Measurements from ENCODE around the gene ASAP3.

The ASAP3 gene

DNA sequence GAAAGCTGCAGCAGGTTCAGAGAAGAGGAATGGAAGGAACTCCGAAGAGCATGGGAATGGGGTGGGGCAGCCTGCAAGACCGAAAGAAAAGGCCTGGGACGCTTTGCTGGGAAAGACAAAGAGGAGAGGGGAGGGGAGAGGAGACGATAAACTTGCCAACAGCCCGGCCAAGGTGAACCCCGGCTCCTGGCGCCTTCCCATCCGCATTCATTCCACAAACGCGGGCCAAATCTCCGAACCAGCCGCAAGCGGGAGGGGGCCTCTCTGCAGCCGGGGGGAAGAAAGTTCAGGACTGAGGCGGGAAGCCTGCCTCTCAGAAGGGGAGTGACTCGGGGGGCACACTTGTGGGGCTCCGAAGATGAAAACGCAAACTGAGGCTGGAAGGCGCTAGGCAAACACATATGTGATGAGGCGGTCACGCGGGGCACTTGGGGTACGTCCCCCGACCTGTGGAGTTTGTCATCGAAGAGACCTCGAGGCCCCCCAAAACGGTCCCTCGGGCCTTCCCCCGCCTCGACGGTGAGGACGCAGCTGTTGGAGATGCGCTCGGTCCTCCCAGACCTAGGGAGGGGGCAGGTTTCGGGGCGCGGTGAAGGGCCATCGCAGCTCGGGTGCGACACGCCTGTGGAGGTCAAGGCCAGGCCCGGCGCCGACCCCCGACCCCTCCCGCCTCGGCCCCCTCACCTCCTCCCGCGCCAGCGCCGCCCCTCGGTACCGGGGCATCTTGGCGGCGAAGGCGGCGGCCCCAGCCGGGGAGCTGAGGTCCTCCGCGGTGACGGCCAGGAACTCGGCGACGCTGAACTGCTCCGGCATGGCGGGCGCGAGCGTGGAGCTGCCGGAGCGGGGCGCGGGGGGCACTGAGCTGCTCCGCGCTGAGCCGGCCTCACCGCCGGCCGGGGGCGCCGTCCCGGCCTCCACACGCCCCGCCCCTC, at the start of gene ASAP3:
Gene ASAP3 (minus strand): TSS at position 859 of the 932 bp plus-strand sequence. CDS start 46 bp downstream, at position 813.
- DNase-seq: no peak

- DNase-seq: peak; percentile 72
These were observed 49.5 kb upstream of the ASAP3 start for GRCh38 chr1:23533246-23534023.

DNA sequence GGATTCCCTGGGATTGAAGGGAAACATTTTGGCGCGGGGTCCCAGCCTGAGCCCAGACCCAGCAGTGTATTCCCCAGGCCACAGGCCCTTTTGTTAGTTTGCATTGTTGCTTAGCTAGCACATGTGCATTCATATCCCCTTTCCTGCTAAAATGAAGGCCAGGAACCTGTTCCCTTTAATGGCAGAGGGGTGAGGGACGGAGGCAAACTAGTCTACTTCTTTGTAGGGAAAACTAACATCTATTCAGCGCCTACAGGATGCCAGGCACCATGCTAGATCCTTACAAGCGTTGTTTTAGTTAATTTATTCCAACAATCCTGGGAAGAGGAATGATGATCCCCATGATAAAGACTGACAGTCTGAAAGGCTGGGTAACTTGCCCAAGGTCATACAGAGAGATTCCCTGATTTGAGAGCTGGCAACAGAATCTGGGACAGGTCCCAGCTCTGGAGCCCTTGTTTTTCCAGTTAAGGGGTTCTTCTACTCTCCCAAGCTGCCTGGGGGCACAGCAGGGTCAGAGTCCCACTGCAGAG, 47.6 kb upstream of the ASAP3 start:
- no peak for DNase-seq

- peak; percentile 73 for DNase-seq
These were observed 47.0 kb upstream of the ASAP3 start, which contains the start of gene E2F2 for GRCh38 chr1:23530747-23531561. E2F2 (minus strand) TSS chr1:23531233; CDS start chr1:23530793, 440 bp downstream.

- no peak for DNase-seq
These were observed 46.2 kb upstream of the ASAP3 start for GRCh38 chr1:23530087-23530746.

GRCh38 chr1:23529146-23530086, 45.4 kb upstream of the ASAP3 start:
- no peak for DNase-seq

DNA sequence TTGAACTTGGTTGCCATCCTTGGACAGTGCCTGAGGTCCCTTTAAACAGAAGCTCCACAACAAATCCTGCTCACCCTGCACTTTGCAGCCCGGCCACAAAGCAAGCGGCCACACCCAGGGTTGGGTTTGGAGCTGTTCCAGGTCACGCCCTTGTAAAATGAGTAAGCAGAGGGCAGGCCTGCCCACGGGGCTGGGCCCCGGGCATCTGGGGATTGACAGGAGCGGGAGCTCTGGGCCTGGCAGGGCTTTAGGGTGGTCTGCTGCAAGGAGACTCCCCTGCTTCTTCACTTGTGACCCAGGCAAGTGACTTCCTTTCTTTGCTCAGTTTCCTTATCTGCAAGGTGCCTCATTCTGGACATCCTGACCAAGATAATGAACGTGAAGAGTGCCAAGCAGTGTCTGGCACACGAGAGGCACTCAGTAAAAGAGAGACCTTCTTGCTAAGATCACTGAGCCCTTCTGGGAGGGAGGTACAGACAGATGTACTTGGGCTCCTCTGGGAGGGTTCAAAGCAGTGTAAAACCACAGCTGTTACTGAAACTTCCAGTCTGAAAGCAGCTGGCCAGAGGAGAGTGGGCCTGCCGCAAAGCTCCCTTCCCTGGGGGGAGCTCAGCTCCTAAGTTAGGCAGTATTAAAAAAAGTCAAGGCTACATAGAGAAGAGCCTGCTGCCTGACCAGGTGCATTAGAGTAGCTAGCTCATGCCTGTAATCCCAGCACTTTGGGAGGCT, 44.4 kb upstream of the ASAP3 start:
- DNase-seq: peak; percentile 71

GRCh38 chr1:23527900-23528249, 43.9 kb upstream of the ASAP3 start:
- no peak for DNase-seq

GRCh38 chr1:23527366-23527765, 43.4 kb upstream of the ASAP3 start:
- no peak for DNase-seq

DNA sequence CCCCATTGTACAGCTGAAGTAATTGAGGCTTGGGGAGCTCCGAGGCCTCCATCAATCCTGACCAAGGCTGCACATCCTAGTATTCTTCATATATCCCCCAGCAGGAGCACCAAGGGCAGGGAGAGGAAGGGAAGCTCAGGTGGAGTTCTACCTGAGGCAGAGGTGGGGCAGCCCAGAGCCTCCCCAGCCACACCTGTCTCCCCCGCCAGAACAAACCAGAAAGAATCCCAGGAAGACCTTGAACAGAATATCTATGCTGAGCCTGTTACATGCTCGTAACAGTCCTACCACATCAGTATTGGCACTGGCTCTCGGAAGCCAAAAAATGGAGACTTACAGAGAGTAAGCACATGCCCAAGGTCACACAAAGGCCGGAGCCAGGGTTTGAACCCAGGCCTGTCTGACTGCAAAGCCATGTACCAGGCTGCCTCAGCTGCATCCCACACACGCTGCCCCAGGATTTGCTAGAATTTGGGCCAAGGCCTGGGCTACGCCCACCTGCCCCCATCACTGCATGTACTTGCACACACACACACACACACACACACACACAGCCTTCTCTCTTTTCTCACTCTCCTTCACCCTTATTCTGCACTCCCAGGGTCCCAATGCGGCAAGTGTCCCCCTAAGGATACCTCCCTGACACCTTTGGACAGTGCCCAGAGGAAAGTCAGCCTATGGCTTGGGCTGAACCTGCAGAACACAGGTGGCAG, 42.5 kb upstream of the ASAP3 start:
- DNase-seq: no peak

DNA sequence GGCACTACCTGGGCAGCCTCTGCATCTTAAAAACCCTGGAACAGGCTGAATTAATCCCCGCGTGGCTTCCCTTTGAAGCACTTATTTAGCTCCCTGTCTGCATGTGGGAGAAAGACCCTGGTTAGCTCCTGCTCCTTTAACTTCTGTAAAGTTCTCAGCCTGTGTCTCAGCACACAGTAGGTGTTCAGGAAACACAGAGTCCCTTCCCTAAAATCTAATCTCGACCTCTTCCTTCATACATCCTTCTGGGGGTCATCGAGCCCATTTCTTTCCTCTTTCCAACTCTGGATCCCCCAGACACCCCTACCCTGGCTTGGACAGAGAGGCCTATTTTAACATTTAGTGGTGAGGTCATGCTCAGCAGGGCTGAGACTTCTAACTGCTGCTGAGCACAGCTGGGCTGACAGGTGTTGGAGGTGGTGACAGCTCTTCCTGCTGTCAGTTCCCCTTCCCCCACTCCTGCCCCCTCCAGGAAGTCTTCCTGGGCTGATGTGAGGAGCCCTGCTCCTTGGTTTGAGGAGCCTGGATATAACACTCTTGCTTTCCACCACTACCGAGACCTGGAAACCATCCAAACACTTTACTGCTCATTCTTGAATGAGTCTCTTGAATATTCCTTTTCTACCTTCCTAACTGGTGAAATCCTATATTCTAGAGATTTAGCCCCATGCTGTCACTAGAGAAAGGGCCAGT, 41.7 kb upstream of the ASAP3 start:
- DNase-seq: peak; percentile 2

- DNase-seq: peak; percentile 82
These were observed 40.9 kb upstream of the ASAP3 start for GRCh38 chr1:23524716-23525401.

- DNase-seq: no peak
These were observed 40.2 kb upstream of the ASAP3 start for GRCh38 chr1:23524163-23524562.

GRCh38 chr1:23522244-23522982, 38.4 kb upstream of the ASAP3 start:
- DNase-seq: peak; percentile 81

DNA sequence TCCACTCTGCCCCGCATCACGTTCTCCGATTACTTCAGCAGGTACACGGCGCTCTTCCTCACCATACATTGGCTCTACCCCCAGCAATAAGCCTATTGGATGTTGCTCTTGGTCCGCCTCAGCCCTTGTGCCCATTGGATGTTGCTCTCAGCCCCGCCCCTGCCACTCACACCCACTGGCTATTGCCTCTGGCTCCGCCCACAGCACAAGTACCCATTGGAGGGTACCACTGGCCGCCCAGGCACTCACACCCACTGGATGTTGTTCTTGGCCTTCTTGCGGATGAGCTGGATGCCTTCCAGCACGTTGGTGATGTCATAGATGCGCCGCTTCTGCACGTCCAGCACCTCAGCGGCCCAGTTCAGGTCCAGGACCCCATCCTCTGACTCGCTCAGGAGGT, 37.6 kb upstream of the ASAP3 start:
- no peak for DNase-seq

DNA sequence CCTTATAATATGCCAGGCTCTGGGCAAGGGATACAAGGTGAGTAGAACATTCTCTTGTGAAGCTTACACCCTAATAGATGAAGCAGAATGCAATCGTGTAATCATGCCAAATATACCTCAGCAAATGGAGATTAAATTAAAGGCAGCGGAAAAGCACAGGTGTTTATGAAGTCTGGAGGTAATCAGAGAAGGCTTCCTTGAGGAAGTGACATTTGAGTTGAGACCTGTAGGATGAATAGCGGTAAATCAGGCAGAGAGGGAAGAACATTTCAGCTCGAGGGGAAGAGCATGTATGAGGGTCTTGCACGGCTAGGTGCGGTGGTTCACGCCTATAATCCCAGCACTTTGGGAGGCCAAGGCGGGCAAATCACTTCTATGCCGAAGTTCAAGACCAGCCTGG, 33.6 kb upstream of the ASAP3 start:
- no peak for DNase-seq

DNA sequence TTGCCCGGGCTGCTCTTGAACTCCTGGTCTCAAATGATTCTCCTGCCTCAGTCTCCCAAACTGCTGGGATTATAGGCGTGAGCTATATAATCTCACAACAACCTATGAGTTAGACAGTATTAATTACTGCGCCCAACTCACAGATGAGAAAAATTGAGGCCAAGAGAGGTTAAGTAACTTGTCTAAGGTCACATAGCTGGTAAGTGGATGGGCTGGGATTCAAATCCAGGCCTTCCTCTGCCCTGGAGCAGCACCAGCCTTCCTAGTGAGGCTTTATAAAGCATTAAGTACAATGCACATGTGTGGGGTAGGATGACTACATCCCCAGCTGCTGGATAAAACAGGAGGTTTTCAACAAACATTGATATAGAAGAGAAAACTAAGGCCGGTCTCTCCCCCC, 31.9 kb upstream of the ASAP3 start:
- no peak for DNase-seq
